HepG2 (cell line): ENCODE data around the gene CACNA1G. TPM values are rescaled to one million over a fixed set of nuclear protein-coding genes. Genes with fewer than 3 reads are reported as not detected.

Source experiments
- AKNA ChIP-seq: sonication (generic); formaldehyde crosslinking; IDR thresholded peaks from 2 replicates; pipeline ENCODE4 v1.4.0; 2020; ENCODE audit warnings: missing genetic modification reagents, borderline replicate concordance
- CEBPB ChIP-seq: IDR thresholded peaks from 2 replicates; pipeline ENCODE4 v1.6.1; 2011; ENCODE audit warnings: low read depth, low read length, improper control_type of control experiment, borderline replicate concordance
- FOSL2 ChIP-seq: sonication (generic); formaldehyde crosslinking; IDR thresholded peaks from 2 replicates; pipeline ENCODE4 v1.4.0; 2020; ENCODE audit warnings: missing genetic modification reagents
- KLF12 ChIP-seq: sonication (generic); formaldehyde crosslinking; IDR thresholded peaks from 2 replicates; pipeline ENCODE4 v1.4.0; 2020; ENCODE audit warnings: missing genetic modification reagents, borderline replicate concordance
- PBX2 ChIP-seq: IDR thresholded peaks from 2 replicates; pipeline ENCODE4 v1.6.1; 2016; ENCODE audit warnings: control low read depth
- PHF8 ChIP-seq: sonication (generic); formaldehyde crosslinking; IDR thresholded peaks from 2 replicates; pipeline ENCODE4 v1.5.0; 2020; ENCODE audit warnings: missing genetic modification reagents
- SALL1 ChIP-seq: sonication (generic); formaldehyde crosslinking; IDR thresholded peaks from 2 replicates; pipeline ENCODE4 v1.8.0; 2022; ENCODE audit warnings: mild to moderate bottlenecking, missing genetic modification reagents
- TCF7L2 ChIP-seq: IDR thresholded peaks from 2 replicates; pipeline ENCODE4 v1.6.1; 2011; ENCODE audit warnings: mild to moderate bottlenecking, low read depth, low read length, moderate library complexity
- TFDP2 ChIP-seq: sonication (generic); formaldehyde crosslinking; IDR thresholded peaks from 2 replicates; pipeline ENCODE4 v1.4.0; 2020; ENCODE audit warnings: missing genetic modification reagents
- TFE3 ChIP-seq: IDR thresholded peaks from 2 replicates; pipeline ENCODE4 v1.6.1; 2016
- TRIM22 ChIP-seq: fragments of 450-650 bp; IDR thresholded peaks from 2 replicates; pipeline ENCODE4 v1.6.1; 2017
- ZNF251 ChIP-seq: sonication (generic); formaldehyde crosslinking; IDR thresholded peaks from 2 replicates; pipeline ENCODE4 v1.9.0; 2021; ENCODE audit warnings: mild to moderate bottlenecking, missing genetic modification reagents
- ZNF564 ChIP-seq: sonication (generic); formaldehyde crosslinking; IDR thresholded peaks from 2 replicates; pipeline ENCODE4 v1.8.1; 2023; ENCODE audit warnings: mild to moderate bottlenecking, missing genetic modification reagents
- ZNF574 ChIP-seq: sonication (generic); formaldehyde crosslinking; IDR thresholded peaks from 2 replicates; pipeline ENCODE4 v1.4.0; 2020; ENCODE audit warnings: missing genetic modification reagents
- ZNF891 ChIP-seq: sonication (generic); formaldehyde crosslinking; IDR thresholded peaks from 2 replicates; pipeline ENCODE4 v1.5.0; 2020; ENCODE audit warnings: mild to moderate bottlenecking, missing genetic modification reagents
- polyA plus RNA-seq, 8 experiments: library from polyadenylated mRNA; depleted of rRNA in 3 of 8; stranded (reverse) in 7 of 8; unstranded in 1 of 8; fragments of >200 nt; fragmentation: Illumina TruSeq in 4 of 8; extraction: Trizol in 4 of 8; gene quantifications; 2 replicates each; pipeline versions ENCODE4 v1.2.1 to v1.2.3, GENCODE V29; 2011 to 2016; ENCODE audit warnings: low read depth in 4 of 8, missing spikeins in 1 of 8, mixed read lengths in 1 of 8; ENCODE audit not compliant: insufficient read depth in 1 of 8
- total RNA-seq, 5 experiments: library from RNA; depleted of rRNA; stranded (reverse); fragments of >200 nt; fragmentation: Illumina TruSeq; extraction: Trizol; gene quantifications; 2 replicates each; pipeline ENCODE4 v1.2.3, GENCODE V29; 2016; ENCODE audit warnings: low read depth in 1 of 5

CACNA1G gene
- total and polyA plus RNA-seq, 2 of the 13 experiments (the other 11 are each of a cell fraction or from before 2014, with no cell fraction given), result 0.02 TPM; not detected in 1

- TF ChIP-seq TFDP2 (CRISPR knock-in tag) (0 out of 2 replicates have a peak, but pooled peaks have one; percentile 19), KLF12 (CRISPR knock-in tag) (no peak), AKNA (CRISPR knock-in tag) (no peak), PBX2 (no peak), ZNF564 (no peak), SALL1 (CRISPR knock-in tag) (peak; percentile 27; the same call in 1 of the 2 replicates), CEBPB (peak; percentile 59; the same call in 1 of the 2 replicates), TFE3 (CRISPR knock-in tag) (peak; percentile 75), TRIM22 (no peak), FOSL2 (CRISPR knock-in tag) (peak; percentile 64), PHF8 (CRISPR knock-in tag) (0 out of 2 replicates have a peak, but pooled peaks have one; percentile 35), TCF7L2 (no peak), ZNF574 (CRISPR knock-in tag) (no peak), ZNF891 (CRISPR knock-in tag) (0 out of 2 replicates have a peak, but pooled peaks have one; percentile 40), ZNF251 (no peak)
These were observed 75.7 kb downstream of the CACNA1G start (continued) for GRCh38 chr17:50635982-50636803.
